Activated CD8-positive, alpha-beta memory T cell treated with anti-CD3 and anti-CD28 coated beads for 24 hours (primary cell): ENCODE measurements around the gene AADACL4.
A peak's percentile ranks its signal among the peaks of the same experiment; 100 is the strongest.

Experiments
- DNase-seq: peaks from one replicate; pipeline ENCODE4 v3.0.0-alpha.2; 2020

Gene AADACL4

DNA sequence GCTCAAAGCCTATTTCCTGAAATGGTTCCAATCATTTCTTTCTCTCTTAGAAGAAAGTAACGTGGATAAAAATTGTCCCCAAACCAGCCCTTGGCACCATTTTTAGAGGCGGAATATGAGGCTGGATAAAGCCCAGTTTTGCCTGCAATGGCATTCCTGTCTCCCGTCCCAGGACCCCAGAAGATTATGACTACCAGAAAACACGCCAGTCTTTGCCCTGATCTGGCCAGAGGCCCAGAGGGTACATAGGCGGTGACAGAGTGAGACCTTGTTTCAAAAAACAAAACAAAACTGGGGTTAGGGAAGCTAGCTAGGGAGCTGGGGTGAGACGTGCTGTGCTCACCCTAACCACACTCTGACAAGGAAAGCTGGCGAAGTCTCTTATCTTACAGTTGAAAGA lies at the start of gene AADACL4:
Gene AADACL4, plus strand, starts transcription at position 301 of the 400 bp plus-strand sequence. CDS start 462 bp downstream, outside the sequence.
- DNase-seq, result no peak

DNA sequence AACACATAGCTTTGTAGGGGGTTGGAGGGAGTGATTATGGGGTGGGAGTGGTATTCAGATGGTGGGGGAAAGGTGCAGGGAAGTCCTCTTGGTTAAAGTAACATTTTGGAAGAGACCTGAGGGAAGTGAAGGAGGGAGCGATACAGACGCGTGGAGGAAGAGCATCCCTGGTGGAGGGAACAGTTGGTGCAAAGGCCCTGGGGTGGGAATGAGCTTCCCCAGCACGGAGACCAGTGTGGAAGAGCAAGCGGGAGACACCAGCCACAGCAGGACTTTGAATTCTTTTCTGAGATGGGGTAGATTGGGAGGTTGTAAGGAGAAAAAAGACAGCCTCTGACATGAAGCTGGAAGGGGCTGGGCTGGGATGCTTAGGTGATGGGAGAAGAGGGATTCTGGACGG lies 49.4 kb upstream of the AADACL4 start:
- no peak for DNase-seq

DNA sequence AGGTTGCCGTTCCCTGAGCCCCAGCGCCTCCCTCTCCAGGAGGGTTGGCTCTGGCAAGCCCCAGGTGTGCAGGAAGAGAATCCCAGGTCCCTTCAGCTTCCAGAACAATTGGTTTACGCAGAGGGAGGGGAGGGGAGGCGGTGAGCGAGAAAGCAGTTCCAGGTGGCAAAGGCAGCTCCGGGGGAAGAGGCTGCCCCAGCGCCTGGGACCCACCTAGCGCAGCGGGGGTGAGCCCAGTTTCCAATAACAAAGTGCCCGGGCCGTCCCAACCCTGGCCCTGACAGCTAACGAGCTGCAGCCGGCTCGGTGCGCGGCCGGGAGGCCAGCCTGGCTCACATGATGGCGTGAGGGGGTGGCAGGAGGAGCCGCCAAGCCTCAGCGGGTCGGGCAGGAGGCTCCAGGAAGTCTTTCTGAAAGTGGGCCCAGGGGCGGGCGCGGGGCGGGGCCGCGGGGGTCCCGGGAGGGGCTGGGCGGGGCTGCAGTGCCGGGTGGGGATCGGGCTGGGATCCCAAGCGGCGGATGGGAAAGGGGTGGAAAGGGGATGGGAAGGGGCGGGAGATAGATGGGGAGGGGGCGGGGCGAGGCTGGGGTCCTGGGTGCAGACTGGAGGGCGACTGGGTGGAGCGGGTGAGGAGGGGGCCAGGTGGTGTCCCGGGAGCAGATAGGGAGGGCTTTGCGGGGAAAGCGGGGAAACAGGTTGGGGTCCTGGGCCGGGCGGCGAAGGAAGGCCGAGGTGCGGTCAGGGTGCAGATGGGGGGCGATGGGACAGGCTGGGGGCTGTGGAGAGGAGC lies 48.7 kb upstream of the AADACL4 start:
- DNase-seq, result peak; percentile 77

- no peak for DNase-seq
These were observed 48.2 kb upstream of the AADACL4 start for GRCh38 chr1:12595757-12596006.

DNA sequence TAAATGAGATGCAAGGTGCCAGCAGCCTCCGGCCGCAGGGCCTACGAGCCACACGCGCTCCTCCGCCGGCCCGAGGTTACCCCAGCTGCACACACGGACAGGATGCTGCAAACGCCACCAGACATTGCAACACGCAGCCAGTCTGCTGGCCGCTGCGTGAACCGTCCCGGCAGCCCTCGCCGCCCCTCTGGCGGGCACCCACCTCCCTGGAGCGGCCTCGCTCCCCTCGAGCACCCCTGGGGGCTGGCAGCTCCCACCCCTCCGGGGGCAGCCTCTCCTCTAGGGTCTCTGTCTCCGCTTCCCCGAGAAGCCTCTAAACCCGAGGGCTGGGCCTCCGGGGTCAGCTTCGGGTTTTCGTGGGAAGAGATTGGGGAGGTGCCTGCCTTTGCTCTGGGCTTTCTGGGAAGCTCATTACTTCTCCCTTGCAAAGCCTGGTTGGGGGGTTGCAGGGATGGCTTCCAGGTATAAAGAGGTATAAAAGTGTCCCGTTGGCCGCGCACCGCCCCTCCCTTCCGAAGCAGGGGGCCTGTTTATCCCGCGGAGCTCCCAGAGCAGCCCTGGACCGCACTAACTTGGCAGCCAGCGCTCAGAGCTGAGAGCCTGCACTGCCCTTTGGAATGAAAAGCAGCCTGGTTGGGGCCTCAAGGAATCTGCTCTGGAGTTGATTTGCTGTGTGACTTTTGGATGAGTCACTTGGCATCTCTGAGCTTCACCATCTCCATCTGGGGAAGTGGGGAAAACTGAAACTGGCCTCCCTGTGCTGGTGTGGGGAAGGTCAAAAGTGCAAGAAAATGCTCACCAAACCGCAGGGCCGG lies 47.7 kb upstream of the AADACL4 start:
- no peak for DNase-seq

DNA sequence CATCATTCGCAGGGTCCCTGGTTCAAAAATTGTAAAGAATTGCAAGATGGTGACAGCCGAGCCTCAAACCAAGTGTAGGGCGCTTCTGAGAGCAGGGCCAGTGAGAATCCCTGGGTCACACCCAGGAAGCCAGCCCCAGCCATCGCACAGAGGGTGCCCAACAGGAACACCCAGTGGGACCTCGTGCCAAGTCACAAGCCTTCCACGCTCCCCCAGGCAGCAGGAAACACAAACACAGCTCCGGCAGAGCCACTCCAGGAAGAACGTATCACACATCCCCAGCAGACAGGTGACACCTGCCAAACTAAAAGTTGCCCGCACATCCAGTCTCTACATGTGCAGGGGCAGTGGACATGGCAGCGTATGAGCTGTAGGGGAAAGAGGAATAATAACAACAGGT lies 46.1 kb upstream of the AADACL4 start:
- no peak for DNase-seq

- DNase-seq, result no peak
These were observed 44.9 kb upstream of the AADACL4 start for GRCh38 chr1:12598974-12599373.

DNA sequence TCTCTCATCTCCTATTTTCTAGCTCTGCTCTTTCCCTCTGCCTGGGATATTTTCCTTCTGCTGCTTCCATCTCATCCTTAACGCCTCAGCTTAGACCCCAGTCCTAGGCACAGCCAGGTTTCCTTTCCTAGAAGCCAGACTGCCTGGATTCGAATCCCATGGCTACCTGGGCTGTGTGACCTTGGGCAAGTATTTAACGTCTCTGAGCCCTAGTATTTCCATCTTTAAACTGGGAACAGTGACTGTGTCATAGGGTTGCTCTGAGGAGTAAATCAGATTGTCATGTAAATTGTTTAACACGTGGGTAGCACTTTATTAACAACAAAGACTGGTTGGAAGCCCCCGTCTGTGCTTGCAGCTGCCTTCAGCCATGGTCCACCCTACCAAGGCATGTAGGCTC lies 44.2 kb upstream of the AADACL4 start:
- no peak for DNase-seq

DNA sequence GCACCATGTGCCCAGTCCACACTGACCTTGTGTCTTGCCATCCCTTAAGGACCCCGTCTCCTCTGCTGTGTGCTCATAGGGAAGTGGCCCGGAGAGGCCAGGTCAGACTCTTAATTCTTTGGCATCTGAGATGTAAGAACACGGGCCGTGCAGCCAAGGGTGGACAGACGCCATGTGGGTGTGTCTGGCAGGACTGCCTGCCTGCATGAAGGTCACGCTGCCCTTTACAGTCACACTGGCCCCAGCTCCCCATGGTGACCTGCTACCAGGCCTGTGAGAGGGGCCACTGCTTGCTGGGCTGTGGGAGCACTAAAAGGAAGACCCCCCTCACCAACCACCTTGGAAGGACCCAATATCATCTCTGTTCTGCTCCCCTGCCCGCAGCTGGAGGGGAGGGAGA lies 43.5 kb upstream of the AADACL4 start:
- no peak for DNase-seq

DNA sequence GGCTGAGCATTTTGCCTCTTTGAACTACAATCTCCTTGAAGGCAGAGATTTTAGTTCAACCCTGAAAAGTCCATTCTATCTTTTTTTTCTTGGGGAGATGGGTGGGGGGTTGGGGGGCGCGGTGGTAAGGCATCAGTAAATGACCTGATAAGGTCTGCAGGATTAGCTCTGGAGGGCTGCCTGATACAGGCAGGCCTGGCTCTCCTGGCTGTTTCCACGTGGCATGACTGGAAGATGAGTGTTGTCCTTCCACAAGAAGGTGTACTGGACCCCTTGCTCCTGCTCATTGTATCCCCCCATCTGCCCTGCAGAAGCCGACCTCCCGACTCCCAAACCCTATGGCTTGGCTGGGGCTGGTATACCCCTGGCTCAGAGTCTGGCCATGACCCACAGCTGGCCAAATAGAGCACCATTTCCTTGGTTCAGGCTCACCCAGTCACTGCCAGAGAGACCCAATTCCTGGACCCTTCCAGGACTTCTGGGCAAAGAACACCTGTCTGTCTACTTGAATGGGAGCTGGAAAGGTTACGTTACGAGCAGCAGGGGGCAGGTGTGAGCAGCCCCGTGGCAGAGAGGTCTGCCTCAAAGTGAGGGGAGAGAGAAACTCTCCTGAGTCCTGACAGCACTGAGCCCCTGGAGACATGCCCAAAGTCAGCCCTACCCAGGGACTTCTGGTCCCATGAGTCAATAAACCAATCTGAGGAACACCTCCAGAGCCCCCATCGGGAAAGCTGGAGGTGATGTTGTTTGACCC lies 42.8 kb upstream of the AADACL4 start:
- DNase-seq, result peak; percentile 71

- DNase-seq, result no peak
These were observed 41.9 kb upstream of the AADACL4 start for GRCh38 chr1:12601700-12602658.

DNA sequence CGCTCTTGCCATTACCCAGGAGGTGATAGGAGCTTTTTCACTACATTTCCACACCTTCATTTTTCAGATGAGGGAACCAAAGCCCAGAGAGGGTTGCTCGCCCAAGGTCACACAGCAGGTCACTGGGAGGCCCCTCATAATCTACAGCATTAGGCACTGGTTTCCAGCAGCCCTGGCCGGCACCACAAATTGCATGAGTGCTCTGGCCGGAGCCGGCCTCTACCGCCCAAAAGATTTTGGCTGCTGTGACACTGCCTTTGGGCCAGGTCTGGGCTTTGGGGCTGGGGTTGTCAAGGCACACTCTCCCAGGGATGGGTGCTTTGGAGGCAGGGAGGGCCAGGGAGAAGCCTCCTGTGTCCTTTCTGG lies 41.2 kb upstream of the AADACL4 start:
- DNase-seq, result no peak

DNA sequence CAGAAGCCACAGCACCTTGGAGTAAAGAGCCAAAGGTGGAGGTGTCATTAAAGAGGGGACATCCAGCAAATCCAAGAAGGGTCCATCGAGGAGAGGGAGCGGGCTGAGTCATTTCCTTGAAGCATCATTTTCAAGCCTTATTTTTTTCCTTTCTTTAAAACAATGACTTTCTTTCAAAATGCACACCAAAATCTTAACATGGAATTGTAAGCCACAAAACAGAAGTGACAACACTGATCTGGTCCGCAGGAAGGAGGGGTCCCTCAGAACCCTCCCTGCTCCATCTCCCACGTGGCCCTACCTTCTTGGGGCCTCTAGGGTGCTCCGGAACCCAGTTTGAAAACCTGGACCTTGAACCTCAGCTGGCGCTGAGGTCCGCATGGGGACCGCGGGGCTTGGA lies 40.7 kb upstream of the AADACL4 start:
- DNase-seq, result no peak

DNA sequence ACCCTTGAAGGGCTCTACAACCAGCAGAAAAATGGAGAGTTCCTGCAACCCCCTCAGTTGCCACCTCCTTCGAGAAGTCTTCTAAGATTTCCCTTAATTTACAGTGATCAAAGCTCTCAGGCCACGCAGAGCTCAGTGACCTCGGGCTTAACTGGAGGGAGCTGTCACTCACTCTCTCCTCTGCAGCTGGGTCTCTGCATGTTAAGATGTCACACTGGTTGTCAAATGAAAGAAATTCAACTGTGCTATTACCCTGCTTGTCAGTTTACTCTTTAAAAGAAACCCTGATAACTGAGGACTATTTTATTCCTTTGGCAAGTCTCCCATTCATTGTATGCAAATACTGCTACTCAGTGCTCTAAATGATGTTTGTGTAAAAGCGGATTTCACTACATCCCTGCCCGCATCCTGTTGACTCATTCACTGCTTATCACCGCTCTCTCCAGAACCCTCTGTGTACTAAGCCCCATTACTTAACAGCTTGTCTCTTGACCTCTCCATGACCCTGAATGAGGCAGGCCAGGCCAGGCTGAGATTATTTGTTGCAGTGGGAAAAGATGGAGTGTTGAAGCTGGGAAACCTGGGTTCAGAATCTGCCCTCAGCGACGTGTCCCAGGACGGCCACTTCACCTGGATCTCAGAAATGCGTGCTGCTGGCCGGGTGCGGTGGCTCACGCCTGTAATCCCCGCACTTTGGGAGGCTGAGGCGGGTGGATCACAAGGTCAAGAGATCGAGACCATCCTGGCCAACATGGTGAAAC lies 39.6 kb upstream of the AADACL4 start:
- peak; percentile 70 for DNase-seq

GRCh38 chr1:12604986-12605385 lies 38.9 kb upstream of the AADACL4 start:
- no peak for DNase-seq

- no peak for DNase-seq
These were observed 36.6 kb upstream of the AADACL4 start for GRCh38 chr1:12607263-12607662.

GRCh38 chr1:12608311-12608957 lies 35.5 kb upstream of the AADACL4 start:
- DNase-seq, result no peak

DNA sequence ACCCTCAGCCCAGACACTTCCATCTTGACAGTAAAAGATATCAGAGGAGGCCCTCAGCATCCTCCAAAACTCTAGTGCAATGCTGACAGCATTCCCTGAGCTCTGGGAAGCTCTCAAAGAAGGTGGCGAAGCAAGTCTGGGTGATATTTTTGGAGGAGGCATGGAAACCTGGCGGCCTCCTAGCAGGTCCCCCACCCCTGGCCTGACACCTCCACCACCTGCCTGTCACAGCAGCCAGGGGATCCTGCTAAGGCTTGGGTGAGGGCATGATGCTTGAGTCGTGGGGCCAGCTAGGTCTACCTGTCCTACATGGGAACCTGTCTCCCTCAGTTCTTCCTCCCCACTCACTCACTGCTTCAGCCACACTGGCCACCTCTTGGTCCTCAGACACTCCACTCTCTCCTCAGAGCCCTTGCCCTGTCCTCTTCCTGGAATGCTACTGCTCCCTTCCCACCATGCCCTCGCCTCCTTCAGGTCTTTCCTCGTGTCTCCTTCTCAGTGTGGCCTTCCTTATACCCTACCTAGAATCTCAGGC lies 34.3 kb upstream of the AADACL4 start:
- no peak for DNase-seq

DNA sequence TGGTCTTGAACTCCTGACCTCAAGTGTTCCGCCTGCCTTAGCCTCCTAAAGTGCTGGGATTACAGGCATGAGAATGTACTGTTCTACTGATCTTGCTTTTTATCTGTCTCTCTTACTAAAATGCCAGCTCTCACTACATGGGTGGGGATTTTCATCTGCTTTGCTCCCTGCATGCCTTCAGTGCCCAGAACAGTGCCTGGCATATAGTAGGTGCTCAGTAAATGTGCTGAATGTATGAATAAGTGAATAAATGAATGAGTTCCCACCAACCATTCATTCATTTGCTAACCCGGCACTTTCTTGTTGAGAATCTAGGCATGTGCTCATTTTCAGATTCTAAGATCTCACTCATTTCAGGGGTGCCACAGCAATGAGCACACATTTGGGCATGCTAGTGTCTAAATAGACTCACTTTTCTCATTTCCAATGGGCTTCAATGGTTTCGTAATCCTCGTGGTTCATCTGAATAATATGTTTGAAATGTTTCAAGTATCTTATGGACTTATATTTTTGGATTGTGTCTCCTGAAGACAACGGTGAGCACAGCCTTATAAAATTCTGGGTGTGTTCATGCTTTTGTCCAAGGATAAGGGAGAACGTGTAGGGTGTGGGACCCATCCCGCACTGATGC lies 33.5 kb upstream of the AADACL4 start:
- DNase-seq, result no peak

- DNase-seq, result no peak
These were observed 32.9 kb upstream of the AADACL4 start for GRCh38 chr1:12610941-12611340.

- no peak for DNase-seq
These were observed 30.7 kb upstream of the AADACL4 start for GRCh38 chr1:12613180-12613579.
